Upper lobe of right lung (tissue), 1 donor: ENCODE results near the gene ZNF319. TPM values are rescaled to one million over a fixed set of nuclear protein-coding genes. Genes with fewer than 3 reads are reported as not detected.
A peak's percentile ranks its signal among the peaks of the same experiment; 100 is the strongest.

Experiments
- ATAC-seq: fragments of 200-7000 bp; cut with Tn5 transposase; one replicate; pipeline ENCODE4 v1.9.1; 2020; ENCODE audit warnings: mild to moderate bottlenecking, moderate library complexity
- DNase-seq: peaks from one replicate; pipeline ENCODE4 v3.0.0-alpha.2; 2020
- H3K27ac ChIP-seq: fragments of 200-600 bp; one replicate; pipeline ENCODE4 v1.8.0; 2022
- H3K27me3 ChIP-seq: fragments of 200-600 bp; one replicate; pipeline ENCODE4 v1.8.0; 2022; ENCODE audit warnings: mild to moderate bottlenecking
- H3K36me3 ChIP-seq: fragments of 200-600 bp; one replicate; pipeline ENCODE4 v1.8.0; 2022
- H3K4me1 ChIP-seq: fragments of 200-600 bp; one replicate; pipeline ENCODE4 v1.8.0; 2022
- H3K4me3 ChIP-seq: fragments of 200-600 bp; one replicate; pipeline ENCODE4 v1.8.0; 2022; ENCODE audit warnings: mild to moderate bottlenecking
- H3K9me3 ChIP-seq: fragments of 200-600 bp; one replicate; pipeline ENCODE4 v1.8.0; 2022
- intact Hi-C: fragments of 100-400 bp; cut with DNase I; formaldehyde crosslinking; loops from one replicate; pipeline ENCODE4 v1.11.0; 2022
- total RNA-seq: library from RNA; stranded (reverse); fragmentation: NEBNext Ultra II Directional; extraction: Animal tissue kit (Norgen Biotek cat#: 25700); gene quantifications from one replicate; pipeline ENCODE4 v1.2.1, GENCODE V29; 2021
- TF ChIP-seq, protein P1 (sequence below): fragments of 200-600 bp; IDR thresholded peaks from one replicate; pipeline ENCODE4 v1.8.0; 2022; ENCODE audit warnings: antibody characterized with exemption
- donor health status: DM: no; HTN: yes; CAD: no; lungs with severe emphysema.

ZNF319 gene
- total RNA-seq, 1 donor from 2014 or later = 10.6 TPM

- Histone ChIP-seq H3K36me3 (peaks cover 31% of the 10 kb centered on the region), H3K27ac (no peak overlapping the region), H3K9me3 (no peaks in the 10 kb centered on the region), H3K27me3 (no peaks in the 10 kb centered on the region), H3K4me1 (no peaks in the 10 kb centered on the region), H3K4me3 (no peak overlapping the region)
- no peak for ATAC-seq
- peak; percentile 53 for DNase-seq
- intact Hi-C loops = no loop called here
- TF ChIP-seq, protein P1, sequence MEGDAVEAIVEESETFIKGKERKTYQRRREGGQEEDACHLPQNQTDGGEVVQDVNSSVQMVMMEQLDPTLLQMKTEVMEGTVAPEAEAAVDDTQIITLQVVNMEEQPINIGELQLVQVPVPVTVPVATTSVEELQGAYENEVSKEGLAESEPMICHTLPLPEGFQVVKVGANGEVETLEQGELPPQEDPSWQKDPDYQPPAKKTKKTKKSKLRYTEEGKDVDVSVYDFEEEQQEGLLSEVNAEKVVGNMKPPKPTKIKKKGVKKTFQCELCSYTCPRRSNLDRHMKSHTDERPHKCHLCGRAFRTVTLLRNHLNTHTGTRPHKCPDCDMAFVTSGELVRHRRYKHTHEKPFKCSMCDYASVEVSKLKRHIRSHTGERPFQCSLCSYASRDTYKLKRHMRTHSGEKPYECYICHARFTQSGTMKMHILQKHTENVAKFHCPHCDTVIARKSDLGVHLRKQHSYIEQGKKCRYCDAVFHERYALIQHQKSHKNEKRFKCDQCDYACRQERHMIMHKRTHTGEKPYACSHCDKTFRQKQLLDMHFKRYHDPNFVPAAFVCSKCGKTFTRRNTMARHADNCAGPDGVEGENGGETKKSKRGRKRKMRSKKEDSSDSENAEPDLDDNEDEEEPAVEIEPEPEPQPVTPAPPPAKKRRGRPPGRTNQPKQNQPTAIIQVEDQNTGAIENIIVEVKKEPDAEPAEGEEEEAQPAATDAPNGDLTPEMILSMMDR = no peak
Measured at GRCh38 chr16:58039829-58040495, 39.5 kb upstream of the ZNF319 start.

GRCh38 chr16:58038219-58038641 lies 37.8 kb upstream of the ZNF319 start:
- H3K36me3 ChIP-seq = peaks cover 24% of the 10 kb centered on the region
- ATAC-seq = no peak
- TF ChIP-seq, protein P1 = no peak
- peaks cover 3% of the 10 kb centered on the region for H3K4me1 ChIP-seq
- no peak overlapping the region for H3K27ac ChIP-seq
- intact Hi-C loops = no loop called here
- DNase-seq = peak; percentile 51
- H3K4me3 ChIP-seq = no peak overlapping the region
- no peaks in the 10 kb centered on the region for H3K9me3 ChIP-seq
- H3K27me3 ChIP-seq = no peaks in the 10 kb centered on the region

- peak; percentile 58 for DNase-seq
- no peaks in the 10 kb centered on the region for H3K27me3 ChIP-seq
- TF ChIP-seq, protein P1 = no peak
- no peak overlapping the region for H3K27ac ChIP-seq
- ATAC-seq = no peak
- intact Hi-C loops = no loop called here
- peaks cover 9% of the 10 kb centered on the region for H3K4me1 ChIP-seq
- no peaks in the 10 kb centered on the region for H3K9me3 ChIP-seq
- peaks cover 22% of the 10 kb centered on the region for H3K36me3 ChIP-seq
- H3K4me3 ChIP-seq = no peak overlapping the region
Measured at GRCh38 chr16:58037365-58038057, 37.0 kb upstream of the ZNF319 start.

DNA sequence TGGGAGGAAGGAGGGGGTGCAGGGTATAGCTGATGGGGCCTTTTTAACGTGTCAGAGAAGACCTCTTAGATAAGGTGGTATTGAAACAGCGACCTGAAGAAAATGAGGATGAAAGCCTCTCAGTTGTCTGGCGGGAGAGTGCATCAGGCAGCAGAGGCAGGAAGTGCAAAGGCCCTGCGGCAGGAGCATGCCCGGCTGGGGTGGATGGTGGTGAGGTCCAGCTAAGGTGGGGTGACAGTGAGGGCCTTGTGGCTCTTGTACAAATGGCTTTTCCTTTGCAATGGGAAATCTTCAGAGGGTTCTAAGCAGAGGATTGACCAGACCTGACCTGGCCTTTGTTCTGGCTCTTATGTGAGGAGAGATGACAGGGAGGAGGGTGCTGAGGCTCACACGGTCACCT lies 36.5 kb upstream of the ZNF319 start:
- peaks cover 15% of the 10 kb centered on the region for H3K4me1 ChIP-seq
- TF ChIP-seq, protein P1 = no peak
- intact Hi-C loops = no loop called here
- no peak overlapping the region for H3K4me3 ChIP-seq
- H3K9me3 ChIP-seq = no peaks in the 10 kb centered on the region
- no peak for ATAC-seq
- DNase-seq = peak; percentile 36
- H3K27ac ChIP-seq = no peak overlapping the region
- H3K27me3 ChIP-seq = no peaks in the 10 kb centered on the region
- peaks cover 22% of the 10 kb centered on the region for H3K36me3 ChIP-seq

GRCh38 chr16:58035356-58036170 lies 35.1 kb upstream of the ZNF319 start:
- TF ChIP-seq, protein P1 = no peak
- DNase-seq (peak; percentile 57), ATAC-seq (no peak)
- Histone ChIP-seq H3K4me3 (no peak overlapping the region), H3K9me3 (no peaks in the 10 kb centered on the region), H3K4me1 (peaks cover 26% of the 10 kb centered on the region), H3K36me3 (peaks cover 15% of the 10 kb centered on the region), H3K27ac (no peak overlapping the region), H3K27me3 (no peaks in the 10 kb centered on the region)
- intact Hi-C loops = no loop called here
